ENCODE data around the gene CLASP2.

DNA sequence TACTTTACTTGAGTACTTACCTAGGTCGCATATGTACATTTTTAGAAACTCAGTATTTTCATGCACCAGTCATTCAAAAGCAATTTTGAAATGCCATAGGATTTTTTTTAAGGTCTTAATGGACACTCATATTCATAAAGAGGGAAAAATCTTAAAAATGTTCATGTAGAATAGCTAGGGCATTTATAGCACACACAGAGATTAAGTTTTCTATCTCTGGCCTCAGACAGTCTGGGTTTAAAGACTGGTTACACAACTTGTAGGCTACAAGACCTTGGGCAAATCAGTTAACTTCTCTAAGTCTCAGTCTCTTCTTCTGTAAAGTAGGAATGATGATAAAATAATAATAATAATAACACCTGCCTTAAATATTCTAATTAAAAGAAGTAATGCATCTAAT, 229.4 kb downstream of the CLASP2 start:
- TF ChIP-seq SIN3A (IDR thresholded peaks at IDR 0.05; ENCODE audit: borderline replicate concordance, insufficient read depth, low read depth, low read length) = no peak
- no peak for TF ChIP-seq CTCF (IDR thresholded peaks at IDR 0.05)

Measured in Panc1 (cell line).